Common myeloid progenitor, CD34-positive (primary cell): ENCODE results near the gene SPOCK3.

Source experiments
- CTCF ChIA-PET: fragments of 350-600 bp; sonication (Branson Sonifier 250); formaldehyde crosslinking; loops from one replicate; lab custom pipeline; 2021; ENCODE audit warnings: antibody characterized with exemption; lab: Charles Lee
- POLR2A ChIA-PET: fragments of 350-600 bp; sonication (Branson Sonifier 250); formaldehyde crosslinking; loops from one replicate; lab custom pipeline; 2021; ENCODE audit warnings: antibody characterized with exemption; lab: Charles Lee
- DNase-seq, 3 donors: peaks; one replicate each; pipeline versions ENCODE4 v3.0.0 to v3.0.0-alpha.2; 2013
- H3K27ac ChIP-seq, 2 experiments: 1 replicate in 1 of 2; 2 replicates in 1 of 2; pipeline ENCODE4 v1.7.0; 2013; ENCODE audit warnings: inconsistent platforms in 2 of 2, low read length in 2 of 2, mild to moderate bottlenecking in 2 of 2, low read depth in 1 of 2, moderate library complexity in 1 of 2; ENCODE audit not compliant: severe bottlenecking in 2 of 2, insufficient read depth in 1 of 2, poor library complexity in 1 of 2
- H3K27me3 ChIP-seq, 5 experiments: replicated peaks in 2 of 5; 1 replicate in 3 of 5; 2 replicates in 2 of 5; pipeline versions ENCODE4 v1.6.1 to v1.7.0; 2013; ENCODE audit warnings: low read length in 4 of 5, mild to moderate bottlenecking in 2 of 5, moderate library complexity in 2 of 5, inconsistent platforms in 1 of 5; ENCODE audit not compliant: insufficient read depth in 5 of 5, control insufficient read depth in 4 of 5
- H3K36me3 ChIP-seq, 4 experiments: 1 replicate in 2 of 4; 2 replicates in 2 of 4; pipeline versions ENCODE4 v1.6.1 to v1.7.0; 2013; ENCODE audit warnings: low read length in 3 of 4, control low read depth in 1 of 4, mild to moderate bottlenecking in 1 of 4; ENCODE audit not compliant: control insufficient read depth in 4 of 4, insufficient read depth in 4 of 4
- H3K4me1 ChIP-seq, 4 experiments: 1 replicate in 3 of 4; 2 replicates in 1 of 4; pipeline versions ENCODE4 v1.6.1 to v1.7.1; 2013; ENCODE audit warnings: low read length in 3 of 4, mild to moderate bottlenecking in 3 of 4, control low read depth in 1 of 4, inconsistent platforms in 1 of 4, moderate library complexity in 1 of 4; ENCODE audit not compliant: control insufficient read depth in 4 of 4, insufficient read depth in 4 of 4; ENCODE audit errors: control extremely low read depth in 1 of 4
- H3K4me3 ChIP-seq, 7 experiments: 1 replicate in 4 of 7; 2 replicates in 3 of 7; pipeline versions ENCODE4 v1.5.1 to v1.7.0; 2013; ENCODE audit warnings: mild to moderate bottlenecking in 7 of 7, low read length in 6 of 7, moderate library complexity in 6 of 7, inconsistent platforms in 2 of 7, low read depth in 2 of 7, control low read depth in 1 of 7; ENCODE audit not compliant: insufficient read depth in 4 of 7, control insufficient read depth in 1 of 7; ENCODE audit errors: extremely low read depth in 1 of 7
- H3K9me3 ChIP-seq, 5 experiments: 1 replicate in 4 of 5; 2 replicates in 1 of 5; pipeline versions ENCODE4 v1.6.1 to v1.7.1; 2013; ENCODE audit warnings: low read length in 4 of 5, mild to moderate bottlenecking in 2 of 5, inconsistent platforms in 1 of 5, low read depth in 1 of 5, moderate library complexity in 1 of 5; ENCODE audit not compliant: control insufficient read depth in 4 of 5, insufficient read depth in 2 of 5; ENCODE audit errors: control extremely low read depth in 1 of 5
- WGBS: methylation state at CpG from one replicate; pipeline ENCODE4 v1.1.5; 2013; ENCODE audit not compliant: insufficient coverage; 5-methylcytosine and 5-hydroxymethylcytosine counted together

Gene SPOCK3

DNA sequence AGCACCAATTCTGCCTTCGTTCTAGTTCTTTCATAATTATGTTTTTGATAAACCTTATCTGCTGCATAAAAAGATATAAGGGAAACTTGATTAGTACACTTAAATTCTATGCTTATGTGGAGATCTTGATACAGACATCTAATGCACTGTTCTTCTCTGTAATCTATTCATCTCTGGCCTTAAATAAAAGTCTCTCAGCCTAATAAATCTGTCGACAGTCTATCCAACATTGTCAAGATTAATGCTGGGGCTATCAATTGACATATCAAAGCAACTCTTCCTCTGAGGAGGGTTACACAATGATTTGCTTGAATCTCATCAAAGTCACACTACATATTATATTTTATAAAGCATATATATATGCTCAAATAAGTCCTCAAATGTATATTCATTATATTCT is 545.5 kb downstream of the SPOCK3 start:
- Histone ChIP-seq H3K27me3 (no peaks in the 10 kb centered on the region), H3K9me3 (no peaks in the 10 kb centered on the region), H3K27ac (no peak overlapping the region), H3K36me3 (no peaks in the 10 kb centered on the region), H3K4me1 (no peaks in the 10 kb centered on the region), H3K4me3 (no peak overlapping the region)
- ChIA-PET CTCF (no interaction called here), POLR2A (no interaction called here)
- 86% methylated on average over 1 of the region's 2 CpGs for WGBS
- DNase-seq = no peak

DNA sequence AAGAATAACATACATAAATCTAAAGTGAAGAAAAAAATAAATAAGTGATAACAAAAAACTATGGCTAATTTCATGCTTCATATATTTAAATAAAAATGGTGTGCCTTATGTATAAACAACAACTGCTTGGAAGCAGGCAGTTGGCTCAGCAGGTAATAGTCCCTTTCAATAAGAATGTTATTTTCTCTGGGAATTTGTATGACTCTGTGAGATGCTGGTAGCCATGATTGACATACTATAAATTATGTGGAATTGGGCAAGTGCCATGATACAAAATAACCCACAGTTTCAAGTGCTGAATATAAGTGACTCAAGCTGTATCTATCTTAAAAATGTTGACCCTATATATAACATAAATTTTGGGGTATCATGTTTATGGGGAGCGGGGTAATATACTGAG is 546.5 kb downstream of the SPOCK3 start:
- H3K27ac ChIP-seq = no peak overlapping the region
- H3K9me3 ChIP-seq = no peaks in the 10 kb centered on the region
- H3K4me1 ChIP-seq = no peaks in the 10 kb centered on the region
- no peaks in the 10 kb centered on the region for H3K36me3 ChIP-seq
- H3K27me3 ChIP-seq = no peaks in the 10 kb centered on the region
- H3K4me3 ChIP-seq = no peak overlapping the region
- DNase-seq = no peak
- ChIA-PET CTCF (interaction anchor here (0.7 kb wide), 1 partner anchor 1154 kb away, joined by 3 read pairs; no protein-coding TSS in a partner anchor), POLR2A (no interaction called here)
- no CpG with 5 or more reads among the region's 1 CpG for WGBS
